Common myeloid progenitor, CD34-positive (primary cell): Measurements from ENCODE around the gene GLP1R.
A peak's percentile ranks its signal among the peaks of the same experiment; 100 is the strongest.

Experiments used
- CTCF ChIA-PET: fragments of 350-600 bp; sonication (Branson Sonifier 250); formaldehyde crosslinking; loops from one replicate; lab custom pipeline; 2021; ENCODE audit warnings: antibody characterized with exemption; lab: Charles Lee
- POLR2A ChIA-PET: fragments of 350-600 bp; sonication (Branson Sonifier 250); formaldehyde crosslinking; loops from one replicate; lab custom pipeline; 2021; ENCODE audit warnings: antibody characterized with exemption; lab: Charles Lee
- DNase-seq, 3 donors: peaks; one replicate each; pipeline versions ENCODE4 v3.0.0 to v3.0.0-alpha.2; 2013
- H3K27ac ChIP-seq, 2 experiments: 1 replicate in 1 of 2; 2 replicates in 1 of 2; pipeline ENCODE4 v1.7.0; 2013; ENCODE audit warnings: inconsistent platforms in 2 of 2, low read length in 2 of 2, mild to moderate bottlenecking in 2 of 2, low read depth in 1 of 2, moderate library complexity in 1 of 2; ENCODE audit not compliant: severe bottlenecking in 2 of 2, insufficient read depth in 1 of 2, poor library complexity in 1 of 2
- H3K27me3 ChIP-seq, 5 experiments: replicated peaks in 2 of 5; 1 replicate in 3 of 5; 2 replicates in 2 of 5; pipeline versions ENCODE4 v1.6.1 to v1.7.0; 2013; ENCODE audit warnings: low read length in 4 of 5, mild to moderate bottlenecking in 2 of 5, moderate library complexity in 2 of 5, inconsistent platforms in 1 of 5; ENCODE audit not compliant: insufficient read depth in 5 of 5, control insufficient read depth in 4 of 5
- H3K36me3 ChIP-seq, 4 experiments: 1 replicate in 2 of 4; 2 replicates in 2 of 4; pipeline versions ENCODE4 v1.6.1 to v1.7.0; 2013; ENCODE audit warnings: low read length in 3 of 4, control low read depth in 1 of 4, mild to moderate bottlenecking in 1 of 4; ENCODE audit not compliant: control insufficient read depth in 4 of 4, insufficient read depth in 4 of 4
- H3K4me1 ChIP-seq, 4 experiments: 1 replicate in 3 of 4; 2 replicates in 1 of 4; pipeline versions ENCODE4 v1.6.1 to v1.7.1; 2013; ENCODE audit warnings: low read length in 3 of 4, mild to moderate bottlenecking in 3 of 4, control low read depth in 1 of 4, inconsistent platforms in 1 of 4, moderate library complexity in 1 of 4; ENCODE audit not compliant: control insufficient read depth in 4 of 4, insufficient read depth in 4 of 4; ENCODE audit errors: control extremely low read depth in 1 of 4
- H3K4me3 ChIP-seq, 7 experiments: 1 replicate in 4 of 7; 2 replicates in 3 of 7; pipeline versions ENCODE4 v1.5.1 to v1.7.0; 2013; ENCODE audit warnings: mild to moderate bottlenecking in 7 of 7, low read length in 6 of 7, moderate library complexity in 6 of 7, inconsistent platforms in 2 of 7, low read depth in 2 of 7, control low read depth in 1 of 7; ENCODE audit not compliant: insufficient read depth in 4 of 7, control insufficient read depth in 1 of 7; ENCODE audit errors: extremely low read depth in 1 of 7
- H3K9me3 ChIP-seq, 5 experiments: 1 replicate in 4 of 5; 2 replicates in 1 of 5; pipeline versions ENCODE4 v1.6.1 to v1.7.1; 2013; ENCODE audit warnings: low read length in 4 of 5, mild to moderate bottlenecking in 2 of 5, inconsistent platforms in 1 of 5, low read depth in 1 of 5, moderate library complexity in 1 of 5; ENCODE audit not compliant: control insufficient read depth in 4 of 5, insufficient read depth in 2 of 5; ENCODE audit errors: control extremely low read depth in 1 of 5
- WGBS: methylation state at CpG from one replicate; pipeline ENCODE4 v1.1.5; 2013; ENCODE audit not compliant: insufficient coverage; 5-methylcytosine and 5-hydroxymethylcytosine counted together

Gene GLP1R

GRCh38 chr6:39084506-39084905 is 35.9 kb downstream of the GLP1R start:
- H3K9me3 ChIP-seq, result no peaks in the 10 kb centered on the region
- no peak overlapping the region for H3K4me3 ChIP-seq
- H3K4me1 ChIP-seq, result peaks cover 0 to 4% (median 2%) of the 10 kb centered on the region in 4 experiments
- DNase-seq, result no peak
- POLR2A ChIA-PET, result no interaction called here
- no peak overlapping the region for H3K27ac ChIP-seq
- CTCF ChIA-PET, result interaction anchor here (1.0 to 1.4 kb wide), 3 partner anchors 17 to 88 kb away, joined by 3 read pairs; no protein-coding TSS in a partner anchor
- WGBS, result 91% methylated on average over 5 of the region's 7 CpGs
- no peaks in the 10 kb centered on the region for H3K36me3 ChIP-seq
- H3K27me3 ChIP-seq, result peaks cover 0 to 95% (median 27%) of the 10 kb centered on the region in 5 experiments

GRCh38 chr6:39085129-39085797 is 36.7 kb downstream of the GLP1R start:
- CTCF ChIA-PET, result interaction anchor here (1.1 to 1.4 kb wide), 2 partner anchors 84 to 218 kb away, joined by 3 read pairs; no protein-coding TSS in a partner anchor
- Histone ChIP-seq H3K27ac (no peak overlapping the region), H3K4me3 (no peak overlapping the region), H3K9me3 (no peaks in the 10 kb centered on the region), H3K36me3 (no peaks in the 10 kb centered on the region), H3K27me3 (peaks cover 0 to 88% (median 25%) of the 10 kb centered on the region in 5 experiments), H3K4me1 (peaks cover 4 to 11% (median 7%) of the 10 kb centered on the region in 4 experiments)
- WGBS, result 73% methylated on average over 3 of the region's 5 CpGs
- POLR2A ChIA-PET, result no interaction called here
- DNase-seq, result no peak

DNA sequence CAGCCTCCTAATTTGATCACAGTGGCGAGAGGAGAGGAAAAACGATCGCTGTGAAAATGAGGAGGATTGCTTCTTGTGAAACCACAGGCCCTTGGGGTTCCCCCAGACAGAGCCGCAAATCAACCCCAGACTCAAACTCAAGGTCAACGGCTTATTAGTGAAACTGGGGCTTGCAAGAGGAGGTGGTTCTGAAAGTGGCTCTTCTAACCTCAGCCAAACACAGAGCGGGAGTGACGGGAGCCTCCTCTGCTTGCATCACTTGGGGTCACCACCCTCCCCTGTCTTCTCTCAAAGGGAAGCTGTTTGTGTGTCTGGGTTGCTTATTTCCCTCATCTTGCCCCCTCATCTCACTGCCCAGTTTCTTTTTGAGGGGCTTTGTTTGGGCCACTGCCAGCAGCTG is 37.7 kb downstream of the GLP1R start:
- CTCF ChIA-PET, result interaction anchor here (2.8 kb wide), 1 partner anchor 90 kb away, joined by 12 read pairs; no protein-coding TSS in a partner anchor

GRCh38 chr6:39086711-39087110 is 38.1 kb downstream of the GLP1R start:
- ChIA-PET CTCF (interaction anchor here (2.7 to 2.8 kb wide), 2 partner anchors 79 to 90 kb away, joined by 12 to 13 read pairs; no protein-coding TSS in a partner anchor), POLR2A (no interaction called here)
- H3K36me3 ChIP-seq, result no peaks in the 10 kb centered on the region
- DNase-seq, result no peak
- no peaks in the 10 kb centered on the region for H3K9me3 ChIP-seq
- no peak overlapping the region for H3K4me3 ChIP-seq
- H3K27me3 ChIP-seq, result peaks cover 0 to 91% (median 26%) of the 10 kb centered on the region in 5 experiments
- no peak overlapping the region for H3K27ac ChIP-seq
- H3K4me1 ChIP-seq, result peaks cover 4 to 18% (median 11%) of the 10 kb centered on the region in 4 experiments
- 95% methylated on average over 3 of the region's 6 CpGs for WGBS

More for the DNA sequence above, 37.7 kb downstream of the GLP1R start:
- peaks cover 0 to 91% (median 27%) of the 10 kb centered on the region in 5 experiments for H3K27me3 ChIP-seq
- no peaks in the 10 kb centered on the region for H3K9me3 ChIP-seq
- H3K4me3 ChIP-seq, result no peak overlapping the region
- POLR2A ChIA-PET, result no interaction called here
- no peaks in the 10 kb centered on the region for H3K36me3 ChIP-seq
- peaks cover 4 to 18% (median 11%) of the 10 kb centered on the region in 4 experiments for H3K4me1 ChIP-seq
- peak in 1 of 3 donors; percentile 6 for DNase-seq
- H3K27ac ChIP-seq, result no peak overlapping the region
- WGBS, result 90% methylated on average over 2 of the region's 7 CpGs

DNA sequence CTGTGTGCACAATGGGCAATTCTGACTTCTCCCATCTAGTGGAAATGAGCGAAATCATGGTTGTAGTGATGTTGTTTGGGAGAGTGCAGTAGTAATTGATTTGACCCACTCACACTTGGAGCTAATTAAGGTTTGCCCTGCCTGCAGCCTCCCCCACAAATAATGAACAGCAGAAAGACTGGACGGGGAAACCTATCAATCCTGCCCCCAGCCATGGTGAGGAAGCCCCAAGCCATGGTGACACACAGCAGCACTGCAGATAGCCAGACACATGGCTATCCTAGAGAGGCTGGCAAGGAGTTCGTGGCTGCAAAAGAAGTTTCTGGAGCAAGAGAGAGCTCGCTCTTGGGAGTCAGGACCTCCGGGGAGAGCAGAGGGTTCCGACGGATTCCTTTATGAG is 38.6 kb downstream of the GLP1R start:
- 93% methylated on average over 4 of the region's 7 CpGs for WGBS
- Histone ChIP-seq H3K27ac (no peak overlapping the region), H3K27me3 (peaks cover 0 to 91% (median 28%) of the 10 kb centered on the region in 5 experiments), H3K4me1 (peaks cover 4 to 18% (median 11%) of the 10 kb centered on the region in 4 experiments), H3K36me3 (no peaks in the 10 kb centered on the region), H3K4me3 (no peak overlapping the region), H3K9me3 (no peaks in the 10 kb centered on the region)
- CTCF ChIA-PET, result interaction anchor here (1.9 to 6.5 kb wide), 4 partner anchors 14 to 90 kb away, joined by 6 to 42 read pairs (median 12); no protein-coding TSS in a partner anchor
- DNase-seq, result no peak
- POLR2A ChIA-PET, result no interaction called here

DNA sequence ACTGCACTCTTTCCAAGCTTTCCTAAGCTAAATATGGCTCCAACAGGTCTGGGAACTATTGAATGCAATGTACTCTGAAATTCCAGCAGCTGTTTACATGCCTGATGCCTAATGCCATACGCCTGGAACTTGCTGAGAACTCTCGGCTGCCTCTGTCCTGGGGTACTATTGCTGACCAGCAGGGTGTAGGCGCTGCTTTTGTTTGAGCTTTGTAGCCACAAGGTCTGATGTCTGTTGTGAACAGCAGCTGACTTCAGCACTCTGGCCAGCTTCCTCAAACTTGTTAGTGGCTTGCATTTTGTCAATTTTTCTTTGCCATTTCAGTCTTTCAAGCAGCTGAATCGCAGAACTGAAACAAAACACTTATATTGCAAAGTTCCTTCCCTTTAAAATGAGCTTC is 39.8 kb downstream of the GLP1R start:
- ChIA-PET CTCF (interaction anchor here (0.8 to 6.5 kb wide), 16 partner anchors 10 to 222 kb away, joined by 3 to 42 read pairs (median 4); no protein-coding TSS in a partner anchor), POLR2A (no interaction called here)
- DNase-seq, result peak; percentile 72 to 91 (median 89)
- Histone ChIP-seq H3K36me3 (no peaks in the 10 kb centered on the region), H3K27ac (no peak overlapping the region), H3K4me3 (no peak overlapping the region), H3K9me3 (no peaks in the 10 kb centered on the region), H3K4me1 (peaks cover 4 to 18% (median 11%) of the 10 kb centered on the region in 4 experiments), H3K27me3 (peaks cover 0 to 92% (median 38%) of the 10 kb centered on the region in 5 experiments)
- 5% methylated on average over 4 of the region's 4 CpGs for WGBS

DNA sequence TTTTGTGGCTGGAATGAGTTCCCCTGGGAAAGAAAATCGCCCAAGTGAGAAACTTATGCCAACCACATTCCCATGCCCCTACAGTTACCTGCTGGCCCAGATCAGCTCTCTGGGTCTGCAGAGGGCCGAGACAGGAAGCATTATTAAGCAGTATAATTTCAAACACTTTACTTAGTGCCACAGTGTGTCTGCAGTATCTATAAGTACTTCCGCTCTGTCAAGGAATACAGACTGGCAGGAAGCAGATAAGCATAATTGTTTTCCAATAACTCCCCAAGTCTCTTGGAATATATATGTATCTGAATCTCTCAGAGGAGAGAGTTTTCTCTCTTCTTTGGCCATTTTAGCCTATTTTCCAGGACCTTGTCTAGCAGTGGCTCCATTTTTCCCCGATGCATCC is 41.5 kb downstream of the GLP1R start:
- POLR2A ChIA-PET, result no interaction called here
- Histone ChIP-seq H3K27me3 (peaks cover 3 to 88% (median 41%) of the 10 kb centered on the region in 5 experiments), H3K9me3 (no peaks in the 10 kb centered on the region), H3K36me3 (no peaks in the 10 kb centered on the region), H3K4me1 (peaks cover 4 to 18% (median 11%) of the 10 kb centered on the region in 4 experiments), H3K27ac (no peak overlapping the region), H3K4me3 (no peak overlapping the region)
- peak; percentile 51 to 89 (median 79) for DNase-seq
- 7% methylated on average over 3 of the region's 4 CpGs for WGBS
- CTCF ChIA-PET, result interaction anchor here (0.5 to 6.5 kb wide), 6 partner anchors 11 to 576 kb away, joined by 3 to 42 read pairs (median 3); no protein-coding TSS in a partner anchor
